GM19240 (cell line): ENCODE data around the gene USF2.
"Not testable (repeated sequence)": the region's sequence is repeated elsewhere in the genome, so short reads cannot be mapped to it uniquely, and the experiment has no call there.

Source experiments
- DNase-seq: peaks from one replicate; pipeline ENCODE4 v3.0.0; 2011; ENCODE audit warnings: low spot score; ENCODE audit not compliant: insufficient read length

The USF2 gene

GRCh38 chr19:35284153-35285094 is 15.7 kb downstream of the USF2 start:
- no peak for DNase-seq

DNA sequence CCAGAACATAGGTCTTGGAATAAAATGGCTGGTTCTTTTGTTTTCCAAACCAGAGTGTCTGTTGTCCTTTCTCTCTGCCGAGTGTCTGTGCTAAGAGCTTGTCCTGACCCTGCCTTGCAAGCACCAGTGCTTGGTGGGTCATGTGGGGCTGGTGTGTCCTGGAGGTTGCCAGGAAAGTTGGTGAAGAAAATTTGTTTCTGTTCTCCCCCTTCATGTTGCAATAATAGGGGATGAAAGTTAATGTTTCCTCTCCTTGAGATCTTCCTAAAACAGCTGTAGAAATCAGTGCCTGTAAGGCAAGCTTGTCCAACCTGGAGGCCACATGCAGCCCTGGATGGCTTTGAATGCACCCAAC is 16.3 kb downstream of the USF2 start:
- no peak for DNase-seq

DNA sequence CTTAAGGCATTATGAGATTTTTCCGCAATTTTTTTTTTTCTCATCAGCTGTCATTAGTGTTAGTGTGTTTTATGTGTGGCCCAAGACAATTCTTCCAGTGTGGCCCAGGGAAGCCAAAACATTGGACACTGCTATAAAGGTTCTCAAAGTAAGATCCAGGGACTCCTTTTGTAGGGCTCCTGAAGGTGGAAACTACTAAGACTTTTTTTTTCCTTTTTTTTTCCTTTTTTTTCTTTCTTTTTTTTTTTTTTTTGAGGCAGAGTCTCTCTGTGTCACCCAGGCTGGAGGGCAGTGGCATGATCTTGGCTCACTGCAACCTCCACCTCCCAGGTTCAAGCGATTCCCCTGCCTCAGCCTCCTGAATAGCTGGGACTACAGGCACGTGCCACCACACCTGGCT is 16.7 kb downstream of the USF2 start:
- DNase-seq, result not testable (repeated sequence)

DNA sequence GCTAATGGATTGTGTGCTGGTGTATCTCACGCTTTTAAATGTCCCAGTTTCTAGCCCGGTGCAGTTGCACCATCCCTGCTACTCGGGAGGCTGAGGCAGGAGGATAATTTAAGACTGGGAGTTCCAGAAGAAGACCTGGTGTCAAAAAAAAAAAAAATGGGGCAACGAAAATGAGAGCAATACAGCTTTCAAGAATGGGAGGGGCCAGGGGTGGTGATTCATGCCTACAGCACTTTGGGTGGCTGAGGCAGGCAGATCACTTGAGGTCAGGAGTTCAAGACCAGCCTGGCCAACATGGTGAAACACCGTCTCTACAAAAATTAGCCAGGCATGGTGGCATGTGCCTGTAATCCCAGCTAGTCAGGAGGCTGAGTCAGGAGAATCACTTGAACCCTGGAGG is 17.3 kb downstream of the USF2 start:
- DNase-seq, result not testable (repeated sequence)

- no peak for DNase-seq
Measured at GRCh38 chr19:35287713-35288112, 19.0 kb downstream of the USF2 start.

DNA sequence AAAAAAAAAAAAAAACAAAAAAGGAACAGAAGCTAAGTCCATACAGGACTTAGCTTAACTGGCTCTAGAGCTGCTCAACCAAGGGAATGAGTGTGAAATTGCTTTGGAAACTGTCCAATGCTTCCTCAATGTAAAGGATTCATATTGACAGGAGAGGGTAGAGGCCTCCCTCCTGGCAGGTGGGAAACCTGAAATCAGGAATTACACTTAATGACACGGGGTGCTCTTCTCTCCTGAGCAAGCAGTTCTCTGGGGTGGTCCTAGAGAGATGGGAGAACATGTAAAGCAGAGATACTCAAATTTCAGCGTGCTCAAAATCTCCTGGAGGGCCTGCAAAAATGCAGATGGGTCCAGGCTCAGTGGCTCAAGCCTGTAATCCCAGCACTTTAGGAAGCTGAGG is 19.6 kb downstream of the USF2 start:
- no peak for DNase-seq

- DNase-seq, result no peak
Measured at GRCh38 chr19:35288906-35289305, 20.1 kb downstream of the USF2 start.

DNA sequence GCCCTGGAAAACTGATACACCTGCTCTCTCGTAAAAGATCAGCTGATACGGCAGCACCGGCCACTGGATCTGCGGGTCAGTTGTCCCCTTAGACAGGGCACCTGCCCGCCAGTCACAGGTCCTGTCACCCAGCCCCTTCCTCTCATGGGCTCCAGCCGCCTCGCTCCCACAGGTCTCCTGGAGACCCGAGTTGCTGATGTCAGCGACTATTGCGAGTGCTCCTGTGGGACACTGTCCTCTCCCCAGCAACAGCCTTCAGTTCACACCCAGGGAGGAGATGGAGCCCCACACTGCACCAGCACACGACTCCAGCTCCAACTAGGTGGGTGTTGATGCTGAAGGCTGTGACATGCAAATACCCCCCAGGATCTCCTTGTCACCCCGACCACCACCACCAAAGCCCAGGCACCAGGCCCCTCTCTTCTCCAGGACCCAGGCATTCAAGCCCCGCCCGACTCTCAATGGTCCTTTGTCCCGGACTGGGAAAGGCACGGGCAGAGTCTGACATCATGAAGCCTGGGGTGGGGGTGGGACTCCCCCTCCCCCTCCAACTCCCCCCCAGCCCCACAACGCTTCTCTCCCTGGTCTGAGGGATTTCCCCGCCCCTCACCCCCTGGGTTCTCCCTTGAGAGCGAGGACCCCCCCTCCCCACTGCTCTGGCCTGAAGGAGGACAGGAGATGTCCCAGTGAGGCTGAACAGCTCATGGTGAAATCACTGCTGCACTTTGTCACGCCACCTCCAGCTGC is 21.8 kb downstream of the USF2 start:
- no peak for DNase-seq

- DNase-seq, result no peak
Measured at GRCh38 chr19:35291259-35291658, 22.5 kb downstream of the USF2 start.

DNA sequence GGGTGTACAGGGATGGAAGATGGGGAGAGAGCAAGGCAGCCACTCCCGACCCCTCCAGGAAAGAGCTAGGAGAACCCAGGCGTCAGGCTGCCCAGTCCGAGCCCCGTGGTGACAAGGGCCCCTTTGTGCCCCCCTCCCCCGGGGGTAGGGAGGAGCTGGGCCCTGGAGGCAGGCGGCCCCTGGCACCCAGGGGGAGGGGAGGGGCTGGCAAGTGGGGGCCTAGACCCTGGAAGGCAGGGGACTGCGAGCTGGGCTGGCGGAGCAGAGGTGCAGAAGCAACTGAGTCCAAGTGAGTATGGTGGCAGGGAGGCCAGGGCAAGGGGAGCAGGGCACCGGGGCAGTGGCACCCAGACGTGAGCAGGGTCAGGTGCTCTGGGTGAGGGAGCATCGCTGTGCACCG is 23.2 kb downstream of the USF2 start, which contains the start of gene MAG:
Gene MAG (plus strand): TSS at position 246 of the 400 bp plus-strand sequence. CDS start 3,248 bp downstream, outside the sequence.
- DNase-seq, result no peak

- DNase-seq, result no peak
Measured at GRCh38 chr19:35292421-35293362, 23.9 kb downstream of the USF2 start.

DNA sequence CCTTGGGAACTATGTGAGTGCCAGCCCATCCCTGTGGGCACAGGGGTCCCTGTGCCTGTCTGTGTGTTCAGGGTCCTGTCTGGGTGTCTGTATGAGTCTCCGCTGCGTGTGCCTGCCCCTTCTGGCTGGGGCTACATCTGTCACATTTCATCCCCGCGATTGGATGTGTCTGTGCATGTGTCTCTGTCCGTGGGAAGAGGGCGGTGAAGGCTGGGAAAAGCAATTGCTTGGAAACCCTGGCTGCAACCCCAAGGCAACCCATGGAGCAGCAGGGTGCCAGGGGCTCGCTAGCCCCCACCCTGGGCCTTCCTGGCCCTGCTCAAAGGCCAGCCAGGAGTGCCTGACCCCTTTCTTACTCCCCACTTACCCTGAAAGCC is 24.6 kb downstream of the USF2 start:
- DNase-seq, result no peak

DNA sequence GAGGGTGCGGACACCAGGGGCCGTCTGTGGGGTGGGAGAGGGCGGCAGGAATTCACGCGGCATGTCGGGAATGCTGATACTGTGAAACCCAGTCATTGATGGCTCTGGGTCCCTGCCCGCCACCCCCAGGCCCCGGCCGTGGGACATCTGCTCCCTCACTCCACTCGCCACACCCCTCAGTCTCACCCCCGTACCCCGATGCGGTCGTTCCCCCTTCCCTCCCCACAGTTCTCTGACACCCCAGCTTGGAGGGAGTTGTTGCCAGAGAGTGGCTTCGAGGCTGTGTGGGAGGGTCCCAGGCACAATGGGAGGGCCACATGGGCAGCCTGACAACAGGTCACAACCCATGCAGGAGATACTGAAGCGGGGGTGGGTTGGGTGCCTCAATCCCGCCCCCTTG is 25.0 kb downstream of the USF2 start:
- no peak for DNase-seq

GRCh38 chr19:35294328-35294727 is 25.6 kb downstream of the USF2 start:
- DNase-seq, result no peak

DNA sequence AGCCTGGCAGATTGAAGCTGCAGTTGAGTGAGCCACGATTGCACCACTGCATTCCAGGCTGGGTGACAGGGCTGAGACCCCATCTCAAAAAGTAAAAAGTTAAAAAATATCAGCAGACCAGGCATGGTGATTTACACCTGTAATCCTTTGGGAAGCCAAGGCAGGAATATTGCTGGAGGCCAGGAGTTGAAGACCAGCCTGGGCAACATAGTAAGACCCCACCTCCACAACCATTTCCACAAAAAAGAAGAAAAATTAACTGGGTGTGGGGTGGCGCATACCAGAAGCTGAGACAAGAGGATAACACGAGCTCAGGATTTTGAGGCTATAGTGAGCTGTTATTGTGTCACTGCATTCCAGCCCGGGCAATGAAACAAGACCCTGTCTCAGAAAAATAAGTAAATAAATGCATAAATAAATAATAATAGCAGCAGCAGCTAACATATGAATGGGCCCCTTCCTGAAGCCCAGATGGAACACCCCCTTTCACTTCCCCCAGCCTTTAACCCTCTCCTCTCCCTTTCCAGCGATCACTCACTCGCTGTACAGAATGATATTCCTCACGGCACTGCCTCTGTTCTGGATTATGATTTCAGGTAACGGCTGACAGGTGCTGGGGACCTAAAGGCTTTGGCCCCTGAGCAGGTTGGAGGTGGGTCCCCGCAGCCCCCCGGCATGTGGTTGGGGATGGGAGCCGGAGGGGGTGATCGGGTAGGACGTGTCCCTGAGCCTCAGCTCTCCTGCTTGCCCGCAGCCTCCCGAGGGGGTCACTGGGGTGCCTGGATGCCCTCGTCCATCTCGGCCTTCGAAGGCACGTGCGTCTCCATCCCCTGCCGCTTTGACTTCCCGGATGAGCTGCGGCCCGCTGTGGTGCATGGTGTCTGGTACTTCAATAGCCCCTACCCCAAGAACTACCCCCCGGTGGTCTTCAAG is 26.4 kb downstream of the USF2 start:
- no peak for DNase-seq

- DNase-seq, result peak; percentile 63
Measured at GRCh38 chr19:35295792-35296462, 27.2 kb downstream of the USF2 start.

DNA sequence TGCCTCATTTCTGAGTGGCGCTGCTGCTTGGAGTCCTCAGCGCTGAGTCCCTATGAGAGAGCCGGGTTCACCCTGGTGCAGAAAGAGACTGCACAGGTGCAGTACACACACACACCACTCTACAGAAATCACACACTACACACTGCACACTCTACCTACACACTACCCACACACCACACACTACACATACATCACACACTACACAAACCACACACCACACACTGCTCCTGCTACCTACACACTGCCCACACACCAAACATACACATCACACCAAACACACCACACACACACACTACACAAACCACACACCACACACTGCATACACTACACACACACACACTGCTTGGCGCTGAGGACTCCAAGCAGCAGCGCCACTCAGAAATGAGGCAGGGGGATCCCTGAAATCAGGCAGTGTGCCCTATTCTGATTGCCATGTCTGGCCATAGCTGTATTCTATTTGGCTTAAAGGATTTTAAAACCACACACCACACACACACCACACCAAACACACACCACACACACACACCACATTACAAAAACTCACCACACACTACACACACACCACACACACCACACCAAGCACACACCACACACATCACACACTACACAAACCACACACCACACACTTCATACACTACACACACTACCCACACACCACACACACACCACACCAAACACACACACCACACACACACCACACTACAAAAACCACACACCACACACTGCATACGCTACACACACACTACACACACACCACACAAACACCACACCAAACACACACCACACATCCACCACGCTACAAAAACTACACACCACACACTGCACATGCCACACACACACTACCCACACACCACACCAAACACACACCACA is 28.1 kb downstream of the USF2 start:
- DNase-seq, result no peak

GRCh38 chr19:35297515-35297848 is 28.7 kb downstream of the USF2 start:
- DNase-seq, result no peak

DNA sequence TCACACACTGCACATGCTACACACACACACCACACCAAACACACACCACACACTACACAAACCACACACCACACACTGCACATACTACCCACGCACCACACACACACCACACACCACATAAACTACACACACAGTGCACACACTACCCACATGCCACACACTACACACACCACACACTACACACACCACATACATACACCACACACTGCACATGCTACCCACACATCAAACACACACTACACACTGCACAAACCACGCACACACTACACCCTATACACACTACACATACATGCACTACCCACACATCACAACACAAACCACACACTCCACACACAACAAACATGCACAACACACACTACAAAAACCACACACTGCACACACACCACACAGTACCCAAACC is 29.2 kb downstream of the USF2 start:
- DNase-seq, result no peak
